K562 (cell line): ENCODE results near the gene ITPR1. TPM values are rescaled to one million over a fixed set of nuclear protein-coding genes. Genes with fewer than 3 reads are reported as not detected.

Experiments used
- DPF2 ChIP-seq: fragments of 450-650 bp; IDR thresholded peaks from 2 replicates; pipeline ENCODE4 v1.6.1; 2016
- EP300 ChIP-seq: IDR thresholded peaks from 2 replicates; pipeline ENCODE4 v1.6.1; 2012; ENCODE audit warnings: low read length, improper control_type of control experiment
- HDGF ChIP-seq: fragments of 450-650 bp; IDR thresholded peaks from 2 replicates; pipeline ENCODE4 v1.6.1; 2016
- L3MBTL2 ChIP-seq: fragments of 450-650 bp; IDR thresholded peaks from 2 replicates; pipeline ENCODE4 v1.6.1; 2016; ENCODE audit warnings: mild to moderate bottlenecking, moderate library complexity
- PYGO2 ChIP-seq: fragments of 450-650 bp; IDR thresholded peaks from 2 replicates; pipeline ENCODE4 v1.6.1; 2016; ENCODE audit warnings: mild to moderate bottlenecking, missing genetic modification characterization, moderate library complexity, missing compliant biosample characterization
- SMARCB1 ChIP-seq: IDR thresholded peaks from 2 replicates; pipeline ENCODE4 v1.6.1; 2011; ENCODE audit warnings: improper control_type of control experiment, low read depth; ENCODE audit not compliant: insufficient read length
- ZNF217 ChIP-seq: sonication (generic); formaldehyde crosslinking; IDR thresholded peaks from 2 replicates; pipeline ENCODE4 v1.8.0; 2022; ENCODE audit warnings: mild to moderate bottlenecking, missing genetic modification reagents
- polyA plus RNA-seq, 8 experiments: library from polyadenylated mRNA; depleted of rRNA in 4 of 8; stranded (reverse) in 5 of 8; unstranded in 3 of 8; fragments of >200 nt; fragmentation: Nextera tagmentation in 2 of 8; fragmentation: Illumina TruSeq in 1 of 8; extraction: Ambion mirVana in 2 of 8; extraction: Trizol in 1 of 8; gene quantifications; 2 replicates each; pipeline versions ENCODE4 v1.2.1 to v1.2.3, GENCODE V29; 2011 to 2014; ENCODE audit warnings: inconsistent platforms in 1 of 8, missing spikeins in 1 of 8
- total RNA-seq, 7 experiments: library from RNA; depleted of rRNA in 6 of 7; stranded (reverse); fragments of >200 nt in 6 of 7; fragmentation: Illumina TruSeq in 2 of 7; extraction: Trizol in 2 of 7; gene quantifications; 2 replicates each; pipeline versions ENCODE4 v1.2.1 to v1.2.3, GENCODE V29; 2011 to 2021; ENCODE audit warnings: low replicate concordance in 1 of 7
- TF ChIP-seq, protein P1 (sequence below): fragments of 450-650 bp; IDR thresholded peaks from 2 replicates; pipeline ENCODE4 v1.6.1; 2018; ENCODE audit warnings: mild to moderate bottlenecking, low read depth; ENCODE audit not compliant: partially characterized antibody
- TF ChIP-seq, protein P2 (sequence below), 3 experiments: fragments of 200-800 bp in 1 of 3; fragments of 250-450 bp in 1 of 3; fragments of 450-650 bp in 1 of 3; sonication (Bioruptor Pico) in 1 of 3; sonication (Bioruptor generic) in 1 of 3; formaldehyde crosslinking in 1 of 3; IDR thresholded peaks; 2 replicates each; pipeline versions ENCODE4 v1.6.1 to v1.8.0; 2016 to 2022; ENCODE audit warnings: mild to moderate bottlenecking in 2 of 3, missing genetic modification characterization in 2 of 3, missing compliant biosample characterization in 1 of 3, moderate library complexity in 1 of 3
- TF ChIP-seq, protein P3 (sequence below): sonication (generic); formaldehyde crosslinking; IDR thresholded peaks from 2 replicates; pipeline ENCODE4 v1.8.0; 2022; ENCODE audit warnings: missing genetic modification reagents, mild to moderate bottlenecking, borderline replicate concordance
- TF ChIP-seq, protein P4 (sequence below), 2 experiments: fragments of 450-650 bp; IDR thresholded peaks; 2 replicates each; pipeline ENCODE4 v1.6.1; 2016; ENCODE audit warnings: mild to moderate bottlenecking in 2 of 2, borderline replicate concordance in 1 of 2, low read depth in 1 of 2, moderate library complexity in 1 of 2

Gene ITPR1
- total and polyA plus RNA-seq, 9 of the 15 experiments (the other 6 are each of a cell fraction or from before 2014, with no cell fraction given) = 22.4 to 40.0 (median 27.4) TPM

DNA sequence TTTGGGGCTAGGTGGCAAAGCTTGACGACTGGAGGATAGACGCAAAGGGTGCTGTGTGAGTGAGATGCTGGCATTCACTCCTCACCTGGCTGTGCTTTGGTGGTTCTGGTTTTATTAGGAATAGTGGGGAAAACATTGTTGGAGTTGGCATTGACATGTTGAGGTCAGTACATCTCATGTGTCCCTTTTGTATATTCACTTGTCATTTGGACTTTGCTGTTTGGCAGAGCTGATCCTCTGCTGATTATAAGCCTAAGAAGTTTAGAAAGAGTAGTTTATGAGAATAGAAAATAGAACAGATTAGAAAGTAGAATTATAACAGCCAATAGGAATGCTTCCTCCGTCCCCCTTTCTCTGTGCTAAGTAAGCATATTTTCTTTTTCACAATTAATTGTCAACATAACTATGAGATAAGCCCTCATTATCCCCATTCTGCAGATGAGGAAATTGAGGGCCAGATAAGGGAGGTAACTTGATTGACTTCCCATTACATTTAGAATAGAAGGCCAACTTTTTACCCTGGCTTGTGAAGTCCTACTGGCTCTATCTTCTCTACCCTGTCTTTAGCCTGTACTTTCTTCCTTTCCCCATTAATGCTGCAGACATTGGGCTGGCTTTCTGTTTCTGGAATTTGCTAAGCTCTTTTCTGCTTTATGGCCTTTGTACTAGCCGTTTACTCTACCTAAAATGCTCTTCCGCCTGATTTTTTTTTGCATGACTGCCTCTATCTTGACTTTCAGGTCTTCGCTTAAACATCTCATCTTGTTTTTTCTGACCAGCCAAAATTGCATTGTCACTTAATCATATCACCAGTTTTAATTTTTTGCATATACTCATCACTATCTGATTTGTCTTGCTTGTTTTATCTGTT lies 12.8 kb downstream of the ITPR1 start (continued):
- TF ChIP-seq, protein P1, sequence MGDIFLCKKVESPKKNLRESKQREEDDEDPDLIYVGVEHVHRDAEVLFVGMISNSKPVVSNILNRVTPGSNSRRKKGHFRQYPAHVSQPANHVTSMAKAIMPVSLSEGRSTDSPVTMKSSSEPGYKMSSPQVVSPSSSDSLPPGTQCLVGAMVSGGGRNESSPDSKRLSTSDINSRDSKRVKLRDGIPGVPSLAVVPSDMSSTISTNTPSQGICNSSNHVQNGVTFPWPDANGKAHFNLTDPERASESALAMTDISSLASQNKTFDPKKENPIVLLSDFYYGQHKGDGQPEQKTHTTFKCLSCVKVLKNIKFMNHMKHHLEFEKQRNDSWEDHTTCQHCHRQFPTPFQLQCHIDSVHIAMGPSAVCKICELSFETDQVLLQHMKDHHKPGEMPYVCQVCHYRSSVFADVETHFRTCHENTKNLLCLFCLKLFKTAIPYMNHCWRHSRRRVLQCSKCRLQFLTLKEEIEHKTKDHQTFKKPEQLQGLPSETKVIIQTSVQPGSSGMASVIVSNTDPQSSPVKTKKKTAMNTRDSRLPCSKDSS = no peak
- TF ChIP-seq, protein P2, sequence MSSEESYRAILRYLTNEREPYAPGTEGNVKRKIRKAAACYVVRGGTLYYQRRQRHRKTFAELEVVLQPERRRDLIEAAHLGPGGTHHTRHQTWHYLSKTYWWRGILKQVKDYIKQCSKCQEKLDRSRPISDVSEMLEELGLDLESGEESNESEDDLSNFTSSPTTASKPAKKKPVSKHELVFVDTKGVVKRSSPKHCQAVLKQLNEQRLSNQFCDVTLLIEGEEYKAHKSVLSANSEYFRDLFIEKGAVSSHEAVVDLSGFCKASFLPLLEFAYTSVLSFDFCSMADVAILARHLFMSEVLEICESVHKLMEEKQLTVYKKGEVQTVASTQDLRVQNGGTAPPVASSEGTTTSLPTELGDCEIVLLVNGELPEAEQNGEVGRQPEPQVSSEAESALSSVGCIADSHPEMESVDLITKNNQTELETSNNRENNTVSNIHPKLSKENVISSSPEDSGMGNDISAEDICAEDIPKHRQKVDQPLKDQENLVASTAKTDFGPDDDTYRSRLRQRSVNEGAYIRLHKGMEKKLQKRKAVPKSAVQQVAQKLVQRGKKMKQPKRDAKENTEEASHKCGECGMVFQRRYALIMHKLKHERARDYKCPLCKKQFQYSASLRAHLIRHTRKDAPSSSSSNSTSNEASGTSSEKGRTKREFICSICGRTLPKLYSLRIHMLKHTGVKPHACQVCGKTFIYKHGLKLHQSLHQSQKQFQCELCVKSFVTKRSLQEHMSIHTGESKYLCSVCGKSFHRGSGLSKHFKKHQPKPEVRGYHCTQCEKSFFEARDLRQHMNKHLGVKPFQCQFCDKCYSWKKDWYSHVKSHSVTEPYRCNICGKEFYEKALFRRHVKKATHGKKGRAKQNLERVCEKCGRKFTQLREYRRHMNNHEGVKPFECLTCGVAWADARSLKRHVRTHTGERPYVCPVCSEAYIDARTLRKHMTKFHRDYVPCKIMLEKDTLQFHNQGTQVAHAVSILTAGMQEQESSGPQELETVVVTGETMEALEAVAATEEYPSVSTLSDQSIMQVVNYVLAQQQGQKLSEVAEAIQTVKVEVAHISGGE (CRISPR knock-in tag; IDR thresholded peaks at IDR 0.05) = no peak
- TF ChIP-seq ZNF217 (CRISPR knock-in tag) (no peak), HDGF (peak; percentile 84; the same call in 1 of the 2 replicates), L3MBTL2 (no peak), DPF2 (peak; percentile 85), EP300 (peak; percentile 37; the same call in 1 of the 2 replicates), SMARCB1 (no peak), PYGO2 (tag) (no peak)
- TF ChIP-seq, protein P3, sequence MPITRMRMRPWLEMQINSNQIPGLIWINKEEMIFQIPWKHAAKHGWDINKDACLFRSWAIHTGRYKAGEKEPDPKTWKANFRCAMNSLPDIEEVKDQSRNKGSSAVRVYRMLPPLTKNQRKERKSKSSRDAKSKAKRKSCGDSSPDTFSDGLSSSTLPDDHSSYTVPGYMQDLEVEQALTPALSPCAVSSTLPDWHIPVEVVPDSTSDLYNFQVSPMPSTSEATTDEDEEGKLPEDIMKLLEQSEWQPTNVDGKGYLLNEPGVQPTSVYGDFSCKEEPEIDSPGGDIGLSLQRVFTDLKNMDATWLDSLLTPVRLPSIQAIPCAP (CRISPR knock-in tag) = no peak
- TF ChIP-seq, protein P4, sequence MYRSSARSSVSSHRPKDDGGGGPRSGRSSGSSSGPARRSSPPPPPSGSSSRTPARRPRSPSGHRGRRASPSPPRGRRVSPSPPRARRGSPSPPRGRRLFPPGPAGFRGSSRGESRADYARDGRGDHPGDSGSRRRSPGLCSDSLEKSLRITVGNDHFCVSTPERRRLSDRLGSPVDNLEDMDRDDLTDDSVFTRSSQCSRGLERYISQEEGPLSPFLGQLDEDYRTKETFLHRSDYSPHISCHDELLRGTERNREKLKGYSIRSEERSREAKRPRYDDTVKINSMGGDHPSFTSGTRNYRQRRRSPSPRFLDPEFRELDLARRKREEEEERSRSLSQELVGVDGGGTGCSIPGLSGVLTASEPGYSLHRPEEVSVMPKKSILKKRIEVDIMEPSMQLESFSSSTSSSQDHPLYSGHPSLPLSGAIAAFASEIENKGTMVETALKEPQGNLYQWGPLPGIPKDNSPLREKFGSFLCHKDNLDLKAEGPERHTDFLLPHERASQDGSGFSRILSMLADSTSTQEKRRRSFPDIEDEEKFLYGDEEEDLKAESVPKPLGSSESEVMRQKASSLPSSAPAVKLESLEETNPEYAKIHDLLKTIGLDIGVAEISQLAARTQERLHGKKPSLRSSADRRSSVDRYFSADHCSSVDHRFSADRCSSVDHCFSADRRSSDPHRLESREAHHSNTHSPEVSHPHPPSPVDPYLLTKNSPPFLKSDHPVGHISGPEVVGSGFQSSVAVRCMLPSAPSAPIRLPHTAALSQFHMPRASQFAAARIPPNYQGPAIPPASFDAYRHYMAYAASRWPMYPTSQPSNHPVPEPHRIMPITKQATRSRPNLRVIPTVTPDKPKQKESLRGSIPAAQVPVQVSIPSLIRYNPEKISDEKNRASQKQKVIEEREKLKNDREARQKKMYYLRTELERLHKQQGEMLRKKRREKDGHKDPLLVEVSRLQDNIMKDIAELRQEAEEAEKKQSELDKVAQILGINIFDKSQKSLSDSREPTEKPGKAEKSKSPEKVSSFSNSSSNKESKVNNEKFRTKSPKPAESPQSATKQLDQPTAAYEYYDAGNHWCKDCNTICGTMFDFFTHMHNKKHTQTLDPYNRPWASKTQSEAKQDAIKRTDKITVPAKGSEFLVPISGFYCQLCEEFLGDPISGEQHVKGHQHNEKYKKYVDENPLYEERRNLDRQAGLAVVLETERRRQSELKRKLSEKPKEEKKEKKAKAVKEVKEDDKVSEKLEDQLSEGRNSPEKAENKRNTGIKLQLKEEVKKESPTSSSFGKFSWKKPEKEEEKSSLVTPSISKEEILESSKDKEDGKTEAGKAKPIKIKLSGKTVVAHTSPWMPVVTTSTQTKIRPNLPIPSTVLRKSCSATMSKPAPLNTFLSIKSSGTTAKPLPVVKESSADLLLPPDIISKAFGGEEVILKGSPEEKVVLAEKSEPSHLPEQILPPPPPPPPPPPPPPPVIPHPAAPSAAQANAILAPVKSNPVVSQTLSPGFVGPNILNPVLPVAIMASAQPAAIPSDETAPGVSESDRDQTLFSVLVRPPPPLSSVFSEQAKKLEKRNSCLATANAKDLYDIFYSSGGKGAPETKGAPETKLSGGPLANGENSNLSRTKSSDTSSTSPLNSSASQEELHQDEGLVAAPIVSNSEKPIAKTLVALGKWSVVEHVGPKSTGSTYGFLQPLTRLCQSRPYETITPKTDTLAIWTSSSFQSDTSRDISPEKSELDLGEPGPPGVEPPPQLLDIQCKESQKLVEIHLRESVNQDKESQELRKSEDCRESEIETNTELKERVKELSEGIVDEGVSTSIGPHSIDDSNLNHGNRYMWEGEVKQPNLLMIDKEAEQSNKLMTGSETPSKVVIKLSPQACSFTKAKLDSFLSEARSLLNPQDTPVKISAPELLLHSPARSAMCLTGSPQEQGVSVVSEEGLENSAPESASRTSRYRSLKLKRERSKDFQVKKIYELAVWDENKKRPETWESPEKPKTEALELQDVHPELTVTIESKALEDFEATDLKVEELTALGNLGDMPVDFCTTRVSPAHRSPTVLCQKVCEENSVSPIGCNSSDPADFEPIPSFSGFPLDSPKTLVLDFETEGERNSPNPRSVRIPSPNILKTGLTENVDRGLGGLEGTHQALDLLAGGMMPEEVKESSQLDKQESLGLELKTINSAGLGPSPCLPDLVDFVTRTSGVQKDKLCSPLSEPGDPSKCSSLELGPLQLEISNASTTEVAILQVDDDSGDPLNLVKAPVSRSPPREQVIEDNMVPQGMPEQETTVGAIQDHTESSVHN (IDR thresholded peaks at IDR 0.05; ENCODE audit: borderline replicate concordance in 1 of 2, low read depth in 1 of 2) = 0 out of 4 replicates have a peak, but pooled peaks of 1 of the 2 experiments have one; percentile 16
